GM12878 (cell line): ENCODE results near the gene PGAP6. TPM values are rescaled to one million over a fixed set of nuclear protein-coding genes. Genes with fewer than 3 reads are reported as not detected.

Experiments
- ATAC-seq: fragments of 200-7000 bp; cut with Tn5 transposase; 3 replicates; pipeline ENCODE4 v1.9.1; 2020; ENCODE audit warnings: mild to moderate bottlenecking, moderate library complexity
- BruUV-seq: library from RNA; stranded (reverse); fragments of 400-500 nt; replicated peaks from 2 replicates; lab custom pipeline; 2021; lab: Mats Ljungman, UMichigan
- CTCF ChIA-PET: fragments of 300-600 bp; sonication (Branson Sonifier 250); formaldehyde crosslinking; extraction: SDS; loops from one replicate; lab custom pipeline; 2021; ENCODE audit warnings: inconsistent platforms; lab: Yijun Ruan, JAX
- POLR2A ChIA-PET: fragments of 350-600 bp; formaldehyde crosslinking; extraction: SDS; loops from one replicate; lab custom pipeline; 2021; ENCODE audit warnings: inconsistent platforms; lab: Charles Lee
- RAD21 ChIA-PET: fragments of 300-600 bp; sonication (Branson Sonifier 250); formaldehyde crosslinking; loops from one replicate; lab custom pipeline; 2023; ENCODE audit warnings: antibody characterized with exemption; ENCODE audit not compliant: unreplicated experiment; lab: Charles Lee
- SMC1A ChIA-PET: fragments of 300-600 bp; sonication (Branson Sonifier 250); formaldehyde crosslinking; loops from one replicate; lab custom pipeline; 2023; ENCODE audit not compliant: unreplicated experiment, uncharacterized antibody; lab: Charles Lee
- DNase-seq: peaks from one replicate; pipeline ENCODE4 v3.0.0-alpha.2; 2011; ENCODE audit warnings: low read depth, low spot score
- FAIRE-seq: peaks from 3 replicates; lab custom pipeline; 2011; peaks lifted over from hg19 to GRCh38; lab: Jason Lieb, UNC
- H2AFZ ChIP-seq: 2 replicates; pipeline ENCODE4 v1.6.0; 2011; ENCODE audit warnings: low read depth, low read length, control low read depth; ENCODE audit not compliant: control insufficient read depth
- H3K27ac ChIP-seq: 2 replicates; pipeline ENCODE4 v1.5.1; 2011; ENCODE audit warnings: control low read depth; ENCODE audit not compliant: control insufficient read depth, insufficient read depth
- H3K27me3 ChIP-seq, 2 experiments: replicated peaks in 1 of 2; 2 replicates each; pipeline versions ENCODE4 v1.6.0 to v1.6.1; 2011; ENCODE audit warnings: low read length in 1 of 2; ENCODE audit not compliant: control insufficient read depth in 2 of 2, insufficient read depth in 2 of 2
- H3K36me3 ChIP-seq, 2 experiments: 2 replicates each; pipeline ENCODE4 v1.5.1; 2011; ENCODE audit warnings: low read length in 1 of 2; ENCODE audit not compliant: control insufficient read depth in 2 of 2, insufficient read depth in 2 of 2
- H3K4me1 ChIP-seq: 2 replicates; pipeline ENCODE4 v1.6.1; 2011; ENCODE audit warnings: mild to moderate bottlenecking, low read length, moderate library complexity, mixed read lengths; ENCODE audit not compliant: control insufficient read depth, insufficient read depth
- H3K4me2 ChIP-seq: 2 replicates; pipeline ENCODE4 v1.6.0; 2011; ENCODE audit warnings: control low read depth; ENCODE audit not compliant: control insufficient read depth, insufficient read depth
- H3K4me3 ChIP-seq: fragments of 200-600 bp; sonication (generic); 2 replicates; pipeline ENCODE4 v1.5.1; 2016
- H3K79me2 ChIP-seq: 2 replicates; pipeline ENCODE4 v1.6.0; 2011; ENCODE audit warnings: low read length; ENCODE audit not compliant: control insufficient read depth, insufficient read depth
- H3K9ac ChIP-seq: 2 replicates; pipeline ENCODE4 v1.8.0; 2011; ENCODE audit warnings: low read length, control low read depth, mixed read lengths; ENCODE audit not compliant: control insufficient read depth, insufficient read depth
- H3K9me3 ChIP-seq: replicated peaks from 3 replicates; pipeline ENCODE4 v1.5.1; 2011; ENCODE audit warnings: mild to moderate bottlenecking, low read length; ENCODE audit not compliant: control insufficient read depth, insufficient read depth
- H4K20me1 ChIP-seq: 2 replicates; pipeline ENCODE4 v1.6.0; 2011; ENCODE audit not compliant: control insufficient read depth, insufficient read depth
- CHD1 ChIP-seq: IDR thresholded peaks from 2 replicates; pipeline ENCODE4 v1.6.1; 2012; ENCODE audit warnings: low read depth, low read length, improper control_type of control experiment
- EED ChIP-seq: sonication (generic); IDR thresholded peaks from 2 replicates; pipeline ENCODE4 v1.6.1; 2016; ENCODE audit warnings: antibody characterized with exemption, low read depth
- ESRRA ChIP-seq: IDR thresholded peaks from 2 replicates; pipeline ENCODE4 v1.6.1; 2012; ENCODE audit warnings: mild to moderate bottlenecking, low read length, improper control_type of control experiment
- HDAC2 ChIP-seq: fragments of 200-600 bp; sonication (generic); IDR thresholded peaks from 2 replicates; pipeline ENCODE4 v1.6.1; 2017
- HDGF ChIP-seq: fragments of 450-650 bp; IDR thresholded peaks from 2 replicates; pipeline ENCODE4 v1.6.1; 2016; ENCODE audit warnings: antibody characterized with exemption
- HSF1 ChIP-seq: fragments of 150-350 bp; IDR thresholded peaks from 2 replicates; pipeline ENCODE4 v1.6.1; 2014; ENCODE audit warnings: mild to moderate bottlenecking, low read depth, low read length
- IKZF2 ChIP-seq, 2 experiments: fragments of 450-650 bp; IDR thresholded peaks; 2 replicates each; pipeline ENCODE4 v1.6.1; 2017; ENCODE audit warnings: mild to moderate bottlenecking in 2 of 2, moderate library complexity in 2 of 2
- POLR2A ChIP-seq: IDR thresholded peaks from 2 replicates; pipeline ENCODE4 v1.6.1; 2011; ENCODE audit warnings: low read depth, mild to moderate bottlenecking, low read length
- RUNX3 ChIP-seq: IDR thresholded peaks from 2 replicates; pipeline ENCODE4 v1.6.1; 2012; ENCODE audit warnings: low read length, inconsistent platforms
- SIN3A ChIP-seq: IDR thresholded peaks from 2 replicates; pipeline ENCODE4 v1.6.1; 2012; ENCODE audit warnings: low read depth, low read length, improper control_type of control experiment
- ZSCAN29 ChIP-seq: fragments of 450-650 bp; IDR thresholded peaks from 2 replicates; pipeline ENCODE4 v1.6.1; 2017; ENCODE audit warnings: mild to moderate bottlenecking, moderate library complexity
- WGBS: methylation state at CpG from one replicate; pipeline ENCODE4 v1.1.6; 2016; ENCODE audit warnings: low lambda C conversion rate; ENCODE audit not compliant: insufficient replicate concordance, insufficient coverage; ENCODE audit errors: missing lambda C conversion rate; 5-methylcytosine and 5-hydroxymethylcytosine counted together
- in situ Hi-C: fragments of 300-500 bp; cut with MboI; formaldehyde crosslinking; loops from 9 replicates; pipeline ENCODE4 v1.14.3; 2018; ENCODE audit warnings: mixed read lengths
- intact Hi-C: fragments of 100-400 bp; cut with micrococcal nuclease; formaldehyde crosslinking; loops from one replicate; pipeline ENCODE4 v1.14.2; 2022; ENCODE audit not compliant: unreplicated experiment
- polyA plus RNA-seq, 11 experiments: library from polyadenylated mRNA; depleted of rRNA in 4 of 11; unstranded in 6 of 11; stranded (reverse) in 5 of 11; fragments of >200 nt; fragmentation: Nextera tagmentation in 4 of 11; fragmentation: Illumina TruSeq in 1 of 11; extraction: Ambion mirVana in 4 of 11; extraction: Trizol in 1 of 11; gene quantifications; 1 replicate in 1 of 11; 2 replicates in 10 of 11; pipeline versions ENCODE4 v1.2.1 to v1.2.3, GENCODE V29; 2011 to 2016; ENCODE audit warnings: inconsistent platforms in 2 of 11, missing spikeins in 2 of 11, low read depth in 1 of 11
- total RNA-seq, 4 experiments: library from RNA; depleted of rRNA in 3 of 4; stranded (reverse); fragments of >200 nt in 3 of 4; fragmentation: Illumina TruSeq in 1 of 4; extraction: Trizol in 1 of 4; gene quantifications; 2 replicates each; pipeline versions ENCODE4 v1.2.1 to v1.2.3, GENCODE V29; 2013 to 2021
- TF ChIP-seq, protein P1 (sequence below): IDR thresholded peaks from 2 replicates; pipeline ENCODE4 v1.6.1; 2012; ENCODE audit warnings: low read depth, low read length, improper control_type of control experiment

Gene PGAP6
- total and polyA plus RNA-seq, 10 of the 15 experiments (the other 5 are each of a cell fraction or from before 2014, with no cell fraction given): 0.76 to 48.8 (median 18.4) TPM

GRCh38 chr16:375927-376816 lies 5.6 kb downstream of the PGAP6 start:
- Histone ChIP-seq H3K4me1 (no peaks in the 10 kb centered on the region), H2AFZ (no peak overlapping the region), H3K27me3 (no peaks in the 10 kb centered on the region), H4K20me1 (no peaks in the 10 kb centered on the region), H3K9ac (no peak overlapping the region), H3K27ac (no peak overlapping the region), H3K79me2 (peaks cover 8% of the 10 kb centered on the region), H3K9me3 (no peaks in the 10 kb centered on the region), H3K36me3 (peaks cover 0 to 9% of the 10 kb centered on the region in 2 experiments; a peak in 3 of 4 replicates), H3K4me3 (no peak overlapping the region), H3K4me2 (no peak overlapping the region)
- in situ Hi-C loops: no loop called here
- TF ChIP-seq EED (no peak), POLR2A (peak; percentile 46; the same call in 1 of the 2 replicates)
- ChIA-PET CTCF (interaction anchor here (0.6 to 0.7 kb wide), 2 partner anchors 134 to 292 kb away, joined by 3 read pairs; partner anchors contain the start of gene RHOT2), RAD21 (no interaction called here), SMC1A (no interaction called here), POLR2A (no interaction called here)
- DNase-seq (no peak), ATAC-seq (no peak), FAIRE-seq (no peak)
- intact Hi-C loops: no loop called here
- 93% methylated on average over 44 of the region's 44 CpGs for WGBS
- no TSS peak for BruUV-seq

DNA sequence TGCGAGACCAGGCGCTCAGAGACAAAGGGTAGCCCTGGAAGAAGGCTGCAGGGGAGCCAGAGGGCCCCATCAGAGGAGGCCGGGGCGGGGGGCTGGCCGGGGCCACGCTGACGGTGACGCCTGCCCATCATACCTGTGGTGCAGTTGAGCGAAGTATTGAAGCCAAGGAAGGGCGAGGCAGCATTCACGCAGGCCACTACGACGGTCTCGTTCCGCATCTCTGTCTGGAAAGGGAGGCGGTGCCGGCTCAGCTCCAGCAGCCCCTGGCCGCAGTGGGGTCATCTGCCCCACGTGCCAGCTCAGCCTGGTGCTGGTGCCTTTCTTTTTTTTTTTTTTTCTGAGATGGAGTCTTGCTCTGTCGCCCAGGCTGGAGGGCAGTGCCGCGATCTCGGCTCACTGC lies 6.6 kb downstream of the PGAP6 start:
- no peaks in the 10 kb centered on the region for H3K9me3 ChIP-seq
- H3K4me1 ChIP-seq: no peaks in the 10 kb centered on the region
- SMC1A ChIA-PET: no interaction called here
- H3K27ac ChIP-seq: no peak overlapping the region
- H3K36me3 ChIP-seq: peaks cover 0 to 9% of the 10 kb centered on the region in 2 experiments; a peak in 3 of 4 replicates
- H2AFZ ChIP-seq: no peak overlapping the region
- TF ChIP-seq HDAC2: no peak
- no peak for TF ChIP-seq RUNX3
- TF ChIP-seq HSF1: no peak
- no peak for TF ChIP-seq IKZF2 (IDR thresholded peaks at IDR 0.05)
- TF ChIP-seq HDGF: no peak
- no peak for TF ChIP-seq ESRRA
- no peak for TF ChIP-seq ZSCAN29
- no peak for TF ChIP-seq SIN3A
- TF ChIP-seq CHD1: no peak
- TF ChIP-seq, protein P1, sequence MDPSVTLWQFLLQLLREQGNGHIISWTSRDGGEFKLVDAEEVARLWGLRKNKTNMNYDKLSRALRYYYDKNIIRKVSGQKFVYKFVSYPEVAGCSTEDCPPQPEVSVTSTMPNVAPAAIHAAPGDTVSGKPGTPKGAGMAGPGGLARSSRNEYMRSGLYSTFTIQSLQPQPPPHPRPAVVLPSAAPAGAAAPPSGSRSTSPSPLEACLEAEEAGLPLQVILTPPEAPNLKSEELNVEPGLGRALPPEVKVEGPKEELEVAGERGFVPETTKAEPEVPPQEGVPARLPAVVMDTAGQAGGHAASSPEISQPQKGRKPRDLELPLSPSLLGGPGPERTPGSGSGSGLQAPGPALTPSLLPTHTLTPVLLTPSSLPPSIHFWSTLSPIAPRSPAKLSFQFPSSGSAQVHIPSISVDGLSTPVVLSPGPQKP: no peak
- in situ Hi-C loops: no loop called here
- H3K4me2 ChIP-seq: no peak overlapping the region
- FAIRE-seq (no peak), DNase-seq (no peak), ATAC-seq (no peak)
- WGBS: 99% methylated on average over 19 of the region's 23 CpGs
- H3K27me3 ChIP-seq: no peaks in the 10 kb centered on the region
- H3K79me2 ChIP-seq: peaks cover 4% of the 10 kb centered on the region; the same call in 1 of the 2 replicates
- RAD21 ChIA-PET: no interaction called here
- no peaks in the 10 kb centered on the region for H4K20me1 ChIP-seq
- CTCF ChIA-PET: interaction anchor here (0.6 to 0.7 kb wide), 2 partner anchors 133 to 293 kb away, joined by 3 read pairs; partner anchors contain the start of gene RHOT2
- no TSS peak for BruUV-seq
- intact Hi-C loops: no loop called here
- no peak overlapping the region for H3K9ac ChIP-seq
- POLR2A ChIA-PET: no interaction called here
- H3K4me3 ChIP-seq: no peak overlapping the region
